HG03097 (cell line): ENCODE results near the gene CHD2.

ENCODE experiments used
- ATAC-seq: cut with Tn5 transposase; IDR thresholded peaks from one replicate; pipeline ENCODE4 v1.9.1; 2021; ENCODE audit not compliant: unreplicated experiment, low FRiP score

Gene CHD2

GRCh38 chr15:93001156-93001555, 101.0 kb downstream of the CHD2 start:
- ATAC-seq: no peak

DNA sequence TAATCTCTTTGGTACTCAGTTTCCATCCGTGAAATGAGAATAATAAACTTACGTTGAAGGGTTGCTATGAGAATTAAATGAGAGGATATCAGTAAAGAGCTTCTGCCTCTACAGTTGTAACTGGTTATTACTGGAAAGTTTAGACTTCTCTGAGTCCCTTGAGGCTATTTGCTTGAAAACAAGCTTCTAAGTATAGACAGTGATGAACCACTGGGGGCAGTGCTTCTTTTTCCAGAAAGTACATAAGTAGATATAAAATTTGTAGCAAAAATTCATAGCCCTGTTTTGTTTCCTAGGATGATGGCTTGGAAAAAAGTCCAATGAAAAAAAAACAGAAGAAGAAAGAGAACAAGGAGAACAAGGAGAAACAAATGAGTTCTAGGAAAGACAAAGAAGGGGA, 101.8 kb downstream of the CHD2 start:
- ATAC-seq: no peak

- ATAC-seq: no peak
Observed at GRCh38 chr15:93005133-93005532, 105.0 kb downstream of the CHD2 start.

GRCh38 chr15:93007994-93008393, 107.9 kb downstream of the CHD2 start:
- no peak for ATAC-seq

GRCh38 chr15:93012786-93013185, 112.7 kb downstream of the CHD2 start:
- ATAC-seq: no peak

DNA sequence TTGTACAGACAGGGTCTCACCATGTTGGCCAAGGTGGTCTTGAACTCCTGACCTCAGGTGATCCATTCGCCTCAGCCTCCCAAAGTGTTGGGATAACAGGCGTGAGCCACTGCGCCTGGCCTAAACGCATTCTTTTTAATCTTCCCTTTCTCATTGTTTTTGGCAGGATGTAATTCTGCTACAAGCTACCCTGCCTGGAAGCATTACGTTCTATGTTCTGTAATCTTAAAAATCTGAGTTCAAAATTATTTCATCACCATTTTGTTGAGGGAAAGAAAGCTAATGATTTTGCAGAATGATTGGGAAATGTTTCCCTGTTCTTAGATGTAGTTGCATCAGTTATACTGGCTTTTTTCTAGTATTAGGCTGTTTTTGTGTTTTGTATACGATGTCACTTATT, 117.4 kb downstream of the CHD2 start:
- no peak for ATAC-seq

DNA sequence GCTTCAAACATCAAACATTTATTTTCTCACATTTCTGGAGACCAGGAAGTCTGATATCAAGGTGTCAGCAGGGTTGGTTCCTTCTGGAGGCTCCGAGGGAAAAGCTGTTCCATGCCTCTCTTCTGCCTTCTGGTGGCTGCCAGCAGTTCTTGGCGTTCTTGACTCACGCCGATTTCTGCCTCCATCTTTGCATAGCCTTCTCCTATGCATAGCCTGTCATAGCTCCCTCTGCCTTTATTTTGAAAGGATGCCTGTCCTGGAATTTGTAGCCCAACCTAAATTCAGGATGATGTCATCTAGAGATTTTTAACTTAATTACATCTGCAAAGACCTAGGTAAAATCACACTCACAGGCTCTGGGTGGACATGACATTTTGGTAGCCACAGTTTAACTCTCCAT, 118.5 kb downstream of the CHD2 start:
- no peak for ATAC-seq

- ATAC-seq: no peak
Observed at GRCh38 chr15:93019090-93019489, 119.0 kb downstream of the CHD2 start.

- no peak for ATAC-seq
Observed at GRCh38 chr15:93019971-93020370, 119.8 kb downstream of the CHD2 start.

- ATAC-seq: peak; percentile 66
Observed at GRCh38 chr15:93020976-93021772, 121.0 kb downstream of the CHD2 start.

DNA sequence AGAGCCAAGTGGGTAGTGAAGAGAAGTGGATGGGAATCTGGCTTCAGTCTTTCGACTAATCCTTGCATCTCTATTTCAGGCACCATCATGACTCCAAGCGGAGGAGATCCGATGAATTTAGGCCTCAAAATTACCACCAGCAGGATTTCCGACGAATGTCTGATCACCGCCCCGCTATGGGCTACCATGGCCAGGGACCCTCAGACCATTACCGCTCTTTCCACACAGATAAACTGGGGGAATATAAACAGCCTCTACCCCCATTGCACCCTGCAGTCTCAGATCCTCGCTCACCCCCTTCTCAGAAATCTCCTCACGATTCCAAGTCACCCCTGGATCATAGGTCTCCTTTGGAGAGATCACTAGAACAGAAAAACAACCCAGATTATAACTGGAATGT, 124.2 kb downstream of the CHD2 start:
- no peak for ATAC-seq

- ATAC-seq: no peak
Observed at GRCh38 chr15:93024716-93025624, 124.8 kb downstream of the CHD2 start.

DNA sequence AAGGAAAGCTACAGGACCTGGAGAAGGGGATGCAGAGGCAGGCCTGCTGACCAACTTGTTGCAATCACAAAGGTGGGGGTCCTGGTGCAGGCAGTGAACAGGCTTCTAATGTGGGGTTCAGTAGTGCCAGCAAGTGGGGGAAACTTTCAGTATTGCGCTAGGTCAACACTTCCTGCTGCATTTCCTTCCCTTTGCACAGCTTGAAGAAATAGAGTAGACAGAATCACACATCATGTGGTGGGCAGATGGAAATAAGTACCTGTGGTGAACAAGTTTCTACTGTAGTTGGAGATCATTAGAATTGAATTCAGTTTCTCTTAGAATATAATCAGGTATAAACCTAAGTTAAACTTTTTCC, 125.5 kb downstream of the CHD2 start:
- ATAC-seq: no peak

GRCh38 chr15:93026380-93026817, 126.3 kb downstream of the CHD2 start:
- ATAC-seq: no peak

DNA sequence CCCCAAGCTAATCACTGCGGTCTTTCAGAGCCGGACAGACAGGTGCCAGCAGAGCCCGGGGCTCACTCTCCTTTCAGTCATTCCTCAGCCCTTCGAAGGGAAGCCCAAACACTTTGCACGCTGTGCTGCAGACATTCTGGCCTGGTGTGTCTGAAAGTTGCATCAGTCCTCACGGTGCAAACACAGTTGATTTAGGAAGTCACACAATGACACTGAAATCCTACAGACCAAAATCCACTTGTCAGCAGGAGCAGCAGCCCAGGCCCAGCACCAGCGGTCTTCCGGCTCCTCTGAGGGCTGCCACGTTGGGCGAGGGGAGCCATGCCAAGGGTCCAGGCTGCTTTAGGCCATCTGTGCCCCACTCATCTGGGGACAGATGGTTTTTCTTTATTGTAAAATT, 127.3 kb downstream of the CHD2 start:
- ATAC-seq: no peak

DNA sequence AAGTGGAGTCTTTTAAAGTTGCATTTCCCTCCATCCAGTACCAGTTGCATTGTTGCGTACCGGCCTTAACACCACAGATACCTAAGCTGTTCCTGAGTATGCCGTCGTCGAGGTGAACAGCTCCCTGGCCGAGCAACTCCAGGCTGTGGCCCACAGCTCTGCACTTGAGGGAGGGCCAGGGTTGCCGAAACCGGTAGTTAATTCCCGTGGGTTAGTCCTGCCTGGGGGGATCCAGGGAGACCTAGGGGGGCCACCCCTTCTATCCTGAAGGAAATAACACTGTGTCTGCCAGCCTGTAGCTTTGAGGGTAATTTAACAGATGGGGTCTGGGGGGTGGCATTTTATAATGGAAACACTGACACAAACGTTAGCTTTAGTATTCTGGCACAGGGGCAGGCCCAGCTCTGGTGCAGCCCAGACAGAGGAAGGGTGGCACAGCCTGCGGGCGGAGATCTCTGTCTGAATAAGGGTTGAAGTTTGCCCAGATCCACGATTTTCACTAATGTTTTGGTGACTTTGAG, 128.0 kb downstream of the CHD2 start:
- no peak for ATAC-seq

DNA sequence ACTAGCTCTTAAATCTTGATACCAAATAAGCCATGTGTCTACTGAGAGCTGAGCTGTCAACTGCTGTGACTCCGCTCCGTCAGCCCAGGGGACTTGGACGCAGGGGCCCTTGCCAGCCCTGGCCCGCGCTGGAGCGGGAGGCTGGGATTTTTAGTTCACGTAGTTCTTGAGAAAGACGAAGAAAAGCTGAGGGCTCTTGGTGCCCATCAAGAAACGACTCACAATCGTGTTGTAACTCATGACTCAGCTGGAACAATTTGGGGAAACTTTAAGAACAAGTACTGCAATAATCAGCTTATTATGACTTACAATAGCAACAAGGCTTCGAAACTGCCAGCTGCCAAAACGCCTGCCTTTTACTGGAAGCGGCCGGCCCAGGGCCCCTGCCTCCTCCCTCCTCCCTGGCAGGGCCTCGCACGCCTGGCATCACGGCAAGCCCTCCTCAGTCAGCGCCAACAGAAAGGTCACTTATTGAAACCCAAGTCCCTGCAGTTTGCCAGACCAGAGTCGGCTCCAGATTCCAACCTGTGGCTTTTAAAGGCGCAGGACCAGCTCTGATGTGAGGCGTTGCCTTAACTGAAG, 128.6 kb downstream of the CHD2 start:
- no peak for ATAC-seq

- ATAC-seq: no peak
Observed at GRCh38 chr15:93029214-93029835, 129.2 kb downstream of the CHD2 start.

- no peak for ATAC-seq
Observed at GRCh38 chr15:93029836-93030429, 129.8 kb downstream of the CHD2 start.

DNA sequence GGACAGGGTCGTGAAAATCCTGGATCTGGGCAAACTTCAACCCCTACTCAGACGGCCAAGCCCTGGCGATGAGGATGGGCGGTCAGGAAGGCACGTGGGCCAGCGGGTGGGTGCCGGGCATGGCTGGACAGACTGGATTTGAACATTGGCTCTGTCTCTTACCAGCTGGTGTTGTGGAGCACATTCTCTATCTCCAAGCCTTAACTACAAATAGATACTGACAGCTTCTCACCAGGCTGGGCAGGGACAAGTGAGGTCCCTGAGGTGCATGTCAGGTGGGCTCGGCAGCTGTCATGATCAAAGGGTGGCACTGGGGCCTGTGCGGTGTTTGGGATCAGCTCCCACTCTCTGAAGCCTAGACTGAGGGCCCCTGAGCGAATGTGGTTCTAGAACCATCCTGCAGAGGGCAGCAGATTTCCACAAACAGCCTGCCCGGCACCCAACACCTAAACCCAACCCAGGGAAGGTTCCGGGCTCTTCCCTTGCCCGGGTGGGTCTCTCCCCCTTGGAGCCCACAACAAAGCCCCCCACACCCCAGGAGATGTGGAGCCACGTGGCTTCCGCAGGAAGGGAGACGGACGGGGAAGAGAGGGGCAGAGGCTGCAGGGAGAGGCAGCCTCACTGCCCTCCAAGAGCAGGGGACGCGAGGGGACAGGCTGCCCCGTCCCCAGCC, 130.4 kb downstream of the CHD2 start:
- ATAC-seq: peak; percentile 74
